Endodermal cell (in vitro differentiated cells): ENCODE measurements around the gene TEX2. TPM values are rescaled to one million over a fixed set of nuclear protein-coding genes. Genes with fewer than 3 reads are reported as not detected.
A peak's percentile ranks its signal among the peaks of the same experiment; 100 is the strongest.

Experiments
- DNase-seq: peaks from one replicate; pipeline ENCODE4 v3.0.0-alpha.2; 2017
- H3K27ac ChIP-seq: 2 replicates; pipeline ENCODE4 v1.5.1; 2013; ENCODE audit warnings: mild to moderate bottlenecking, low read depth, low read length, moderate library complexity
- H3K27me3 ChIP-seq: 2 replicates; pipeline ENCODE4 v1.6.1; 2013; ENCODE audit warnings: mild to moderate bottlenecking, low read length, moderate library complexity; ENCODE audit not compliant: insufficient read depth, control insufficient read depth, poor library complexity, severe bottlenecking
- H3K36me3 ChIP-seq: 2 replicates; pipeline ENCODE4 v1.7.0; 2013; ENCODE audit warnings: mild to moderate bottlenecking, low read length, moderate library complexity; ENCODE audit not compliant: control insufficient read depth, insufficient read depth
- H3K4me1 ChIP-seq: one replicate; pipeline ENCODE4 v1.7.0; 2013; ENCODE audit warnings: low read length; ENCODE audit not compliant: control insufficient read depth, insufficient read depth
- H3K4me3 ChIP-seq: 2 replicates; pipeline ENCODE4 v1.5.1; 2013; ENCODE audit warnings: mild to moderate bottlenecking, low read length, moderate library complexity
- H3K9ac ChIP-seq: 2 replicates; pipeline ENCODE4 v1.6.1; 2013; ENCODE audit warnings: mild to moderate bottlenecking, low read length, moderate library complexity; ENCODE audit not compliant: poor library complexity, severe bottlenecking; ENCODE audit errors: extremely low read depth
- H3K9me3 ChIP-seq: 2 replicates; pipeline ENCODE4 v1.6.1; 2013; ENCODE audit warnings: mild to moderate bottlenecking, low read length, moderate library complexity; ENCODE audit not compliant: control insufficient read depth
- H3K27ac Mint-ChIP-seq: 2 replicates; pipeline ENCODE4 v1.8.0; 2020; ENCODE audit warnings: mixed read lengths
- H3K27me3 Mint-ChIP-seq: 2 replicates; pipeline ENCODE4 v1.8.0; 2021; ENCODE audit warnings: mild to moderate bottlenecking, mixed read lengths; ENCODE audit not compliant: insufficient read depth
- H3K36me3 Mint-ChIP-seq: 2 replicates; pipeline ENCODE4 v1.8.0; 2020; ENCODE audit warnings: low read depth, mixed read lengths
- H3K4me1 Mint-ChIP-seq: 2 replicates; pipeline ENCODE4 v1.8.0; 2020; ENCODE audit warnings: mixed read lengths
- H3K4me3 Mint-ChIP-seq: 2 replicates; pipeline ENCODE4 v1.8.0; 2020; ENCODE audit warnings: mild to moderate bottlenecking, moderate library complexity, mixed read lengths
- H3K9me3 Mint-ChIP-seq: 2 replicates; pipeline ENCODE4 v1.8.0; 2020; ENCODE audit warnings: mild to moderate bottlenecking, mixed read lengths
- CTCF ChIP-seq: fragments of 200-600 bp; sonication (generic); conservative IDR thresholded peaks from 2 replicates; pipeline ENCODE4 v1.5.0; 2021; ENCODE audit warnings: antibody characterized with exemption, mild to moderate bottlenecking
- WGBS, 2 experiments: methylation state at CpG; one replicate each; pipeline versions ENCODE4 v1.1.5 to v1.1.7; 2013; ENCODE audit warnings: missing lambda C conversion rate in 2 of 2, mixed read lengths in 1 of 2; ENCODE audit not compliant: insufficient coverage in 1 of 2, insufficient read length in 1 of 2; 5-methylcytosine and 5-hydroxymethylcytosine counted together
- total RNA-seq, 2 donors: library from RNA; stranded (reverse); fragmentation: NEBNext Ultra II Directional in 1 of 2; extraction: Animal tissue kit (Norgen Biotek cat#: 25700) in 1 of 2; gene quantifications; 2 replicates in 1 of 2; 3 replicates in 1 of 2; pipeline ENCODE4 v1.2.1, GENCODE V29; 2021

Gene TEX2
- total RNA-seq, 2 donors from 2014 or later = 11.6 to 13.1 TPM

GRCh38 chr17:64252831-64253230 lies 10.2 kb downstream of the TEX2 start:
- Histone ChIP-seq H3K9me3 (no peaks in the 10 kb centered on the region), H3K9ac (no peak overlapping the region), H3K27me3 (no peaks in the 10 kb centered on the region), H3K4me3 (no peak overlapping the region), H3K36me3 (no peaks in the 10 kb centered on the region), H3K27ac (no peak overlapping the region), H3K4me1 (no peaks in the 10 kb centered on the region)
- Mint-ChIP-seq H3K27me3 (no peaks in the 10 kb centered on the region), H3K9me3 (no peaks in the 10 kb centered on the region), H3K4me1 (peaks cover 10% of the 10 kb centered on the region), H3K4me3 (no peak overlapping the region), H3K36me3 (no peaks in the 10 kb centered on the region), H3K27ac (no peak overlapping the region)
- no peak for TF ChIP-seq CTCF
- DNase-seq = no peak
- WGBS, 2 experiments = 80 to 95% methylated on average over 1 of the region's 1 CpG

GRCh38 chr17:64250233-64250835 lies 12.7 kb downstream of the TEX2 start:
- TF ChIP-seq CTCF = no peak
- Histone ChIP-seq H3K27ac (no peak overlapping the region), H3K27me3 (no peaks in the 10 kb centered on the region), H3K4me3 (no peak overlapping the region), H3K4me1 (no peaks in the 10 kb centered on the region), H3K9ac (no peak overlapping the region), H3K36me3 (no peaks in the 10 kb centered on the region), H3K9me3 (no peaks in the 10 kb centered on the region)
- 85 to 96% methylated on average over 4 of the region's 4 CpGs for WGBS, 2 experiments
- Mint-ChIP-seq H3K4me3 (no peak overlapping the region), H3K27ac (no peak overlapping the region), H3K36me3 (no peaks in the 10 kb centered on the region), H3K4me1 (peaks cover 5% of the 10 kb centered on the region), H3K27me3 (no peaks in the 10 kb centered on the region), H3K9me3 (no peaks in the 10 kb centered on the region)
- DNase-seq = peak; percentile 9

GRCh38 chr17:64247836-64248235 lies 15.2 kb downstream of the TEX2 start:
- WGBS, 2 experiments = 100% methylated on average over 1 of the region's 1 CpG; no CpG with 5 or more reads in 1 of the 2 experiments
- Histone ChIP-seq H3K36me3 (no peaks in the 10 kb centered on the region), H3K4me1 (no peaks in the 10 kb centered on the region), H3K9ac (no peak overlapping the region), H3K9me3 (no peaks in the 10 kb centered on the region), H3K4me3 (no peak overlapping the region), H3K27me3 (no peaks in the 10 kb centered on the region), H3K27ac (no peak overlapping the region)
- no peak for TF ChIP-seq CTCF
- H3K9me3 Mint-ChIP-seq = no peaks in the 10 kb centered on the region
- no peak overlapping the region for H3K4me3 Mint-ChIP-seq
- no peaks in the 10 kb centered on the region for H3K36me3 Mint-ChIP-seq
- no peak overlapping the region for H3K27ac Mint-ChIP-seq
- no peak for DNase-seq
- H3K4me1 Mint-ChIP-seq = no peaks in the 10 kb centered on the region
- H3K27me3 Mint-ChIP-seq = no peaks in the 10 kb centered on the region
